HG03520 (cell line): ENCODE results near the gene SBK3.
"Not testable (repeated sequence)": the region's sequence is repeated elsewhere in the genome, so short reads cannot be mapped to it uniquely, and the experiment has no call there.

Experiments used
- ATAC-seq: cut with Tn5 transposase; IDR thresholded peaks from one replicate; pipeline ENCODE4 v1.9.1; 2021; ENCODE audit warnings: mild to moderate bottlenecking, moderate library complexity; ENCODE audit not compliant: unreplicated experiment

SBK3 gene

DNA sequence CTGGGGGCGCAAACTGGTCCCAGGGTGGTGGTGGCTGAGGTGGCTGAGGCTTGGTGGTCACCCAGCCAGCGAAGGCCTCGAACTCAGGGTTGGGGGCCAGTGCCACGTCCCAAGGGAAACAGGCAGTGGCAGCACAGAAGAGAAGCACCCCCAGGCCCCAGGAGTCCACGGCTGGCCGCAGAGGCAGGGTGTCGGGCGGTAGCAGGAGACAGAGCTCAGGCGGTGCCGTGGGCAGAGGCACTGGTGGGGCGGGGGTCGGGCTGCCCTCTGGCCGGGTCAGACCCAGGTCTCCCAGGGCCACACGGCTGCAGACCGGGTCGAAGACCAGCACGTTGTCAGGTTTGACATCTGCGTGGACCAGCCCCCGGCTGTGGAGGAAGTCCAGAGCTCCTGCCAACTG is 4.3 kb downstream of the SBK3 start:
- no peak for ATAC-seq

- no peak for ATAC-seq
These were observed 4.7 kb downstream of the SBK3 start for GRCh38 chr19:55540619-55541018.

DNA sequence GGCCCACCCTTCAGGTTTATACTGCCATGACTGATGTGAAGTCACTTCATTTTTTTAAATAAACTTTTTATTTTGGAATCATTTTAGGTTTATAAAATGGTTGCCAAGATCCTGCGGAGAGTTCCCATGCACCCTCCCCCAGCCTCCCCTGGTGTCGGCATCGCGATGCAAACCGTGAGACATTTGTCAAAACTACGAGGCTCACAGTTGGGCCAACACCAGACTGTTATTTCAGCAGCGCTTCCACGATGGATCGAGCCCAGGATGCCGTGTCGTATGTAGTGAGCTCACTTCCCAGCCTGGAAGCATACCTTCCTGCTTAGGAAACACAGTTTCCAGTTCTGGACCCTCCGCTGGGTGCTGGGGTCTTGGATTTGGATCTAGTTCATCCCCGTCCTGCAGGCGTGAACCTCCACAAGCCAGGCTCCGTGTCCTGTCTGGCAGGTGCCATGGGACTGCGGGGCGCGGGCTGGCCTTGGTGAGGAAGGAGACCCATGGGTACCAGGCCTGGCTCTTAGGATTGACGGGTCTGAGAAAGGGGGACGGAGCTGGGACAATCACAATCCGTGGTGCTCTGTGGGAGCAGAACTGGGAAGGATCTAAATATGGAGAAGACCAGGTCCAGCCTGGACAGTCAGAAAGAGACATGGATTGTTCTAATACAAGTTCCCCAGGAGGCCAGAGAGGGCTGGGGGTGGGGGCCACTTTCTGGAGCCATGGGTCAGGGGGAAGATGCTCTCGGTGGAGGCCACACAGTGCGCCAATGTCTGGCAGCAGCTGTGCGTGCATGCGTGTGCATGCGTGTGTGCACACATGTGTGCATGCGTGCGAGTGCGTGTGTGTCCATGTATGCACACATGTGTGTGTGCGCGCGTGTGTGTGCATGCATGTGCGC is 6.0 kb downstream of the SBK3 start:
- ATAC-seq: no peak

DNA sequence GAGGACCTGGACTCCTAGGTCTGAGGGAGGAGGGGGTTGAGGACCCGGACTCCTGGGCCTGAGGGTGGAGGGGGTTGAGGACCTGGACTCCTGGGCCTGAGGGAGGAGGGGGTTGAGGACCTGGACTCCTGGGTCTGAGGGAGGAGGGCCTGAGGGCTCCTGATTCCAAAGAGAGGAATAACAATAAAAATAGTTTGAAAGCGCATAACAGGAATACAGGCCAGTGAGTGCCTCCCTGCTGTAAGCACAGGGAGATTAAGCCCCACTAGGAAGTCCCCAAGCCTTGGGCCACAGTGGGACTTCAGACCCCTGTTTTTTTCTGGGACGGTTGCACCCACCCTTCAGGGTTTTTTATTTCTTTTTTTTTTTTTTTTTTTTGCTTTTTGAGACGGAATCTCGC is 7.2 kb downstream of the SBK3 start:
- ATAC-seq: no peak

GRCh38 chr19:55537741-55538111 is 7.6 kb downstream of the SBK3 start:
- no peak for ATAC-seq

GRCh38 chr19:55536951-55537740 is 8.2 kb downstream of the SBK3 start, which contains the start of gene SBK2:
Gene SBK2, minus strand, starts transcription at chr19:55537133. Its CDS starts 839 bp downstream, at chr19:55536294.
- no peak for ATAC-seq

DNA sequence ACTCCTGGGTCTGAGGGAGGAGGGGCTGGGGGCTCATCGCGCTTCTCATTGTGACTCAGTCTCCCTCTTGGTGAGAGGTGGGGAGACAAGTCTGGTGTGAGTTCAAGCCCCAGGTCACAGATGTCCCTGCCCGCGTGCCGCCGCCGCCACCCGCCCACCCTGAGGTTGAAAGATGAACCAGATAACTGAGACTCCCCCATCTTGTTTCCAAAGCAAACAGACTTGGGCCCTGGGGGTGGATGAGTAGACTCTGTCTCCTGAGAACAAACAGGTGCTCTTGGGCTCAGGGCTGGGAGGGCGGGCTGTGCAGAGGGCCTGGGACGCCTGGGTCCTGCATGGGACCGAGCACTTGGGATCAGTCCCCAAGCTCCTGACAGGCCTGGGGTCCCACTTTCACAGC is 9.0 kb downstream of the SBK3 start:
- no peak for ATAC-seq

- ATAC-seq: no peak
These were observed 9.4 kb downstream of the SBK3 start for GRCh38 chr19:55535965-55536350.

GRCh38 chr19:55535173-55535964 is 10.0 kb downstream of the SBK3 start:
- ATAC-seq: no peak

- ATAC-seq: not testable (repeated sequence)
These were observed 11.1 kb downstream of the SBK3 start for GRCh38 chr19:55534280-55534679.

DNA sequence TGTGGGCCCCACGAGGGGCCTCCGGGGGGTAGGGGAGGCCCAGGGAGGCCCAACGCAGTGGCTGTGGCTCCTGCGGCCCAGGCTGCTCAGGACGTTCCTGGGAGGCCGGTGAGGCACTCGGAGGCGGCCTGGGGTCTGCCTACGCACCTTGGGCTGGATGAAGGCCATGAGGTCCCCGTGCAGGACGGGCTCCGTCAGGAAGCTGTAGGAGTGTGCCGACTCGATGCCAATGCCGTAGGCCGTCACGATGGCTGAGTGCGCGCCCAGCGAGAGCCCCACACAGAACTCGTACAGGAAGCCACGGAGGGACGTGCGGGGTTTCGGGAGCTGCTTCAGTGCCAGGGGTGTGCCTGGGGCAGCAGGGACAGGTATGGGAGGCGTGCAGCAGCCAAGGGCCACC is 14.3 kb downstream of the SBK3 start:
- ATAC-seq: no peak

- ATAC-seq: no peak
These were observed 15.6 kb downstream of the SBK3 start for GRCh38 chr19:55529636-55530234.

GRCh38 chr19:55528030-55528803 is 17.1 kb downstream of the SBK3 start:
- ATAC-seq: no peak

- ATAC-seq: no peak
These were observed 17.9 kb downstream of the SBK3 start for GRCh38 chr19:55527197-55528029.

GRCh38 chr19:55526216-55527196 is 18.8 kb downstream of the SBK3 start:
- ATAC-seq: no peak

DNA sequence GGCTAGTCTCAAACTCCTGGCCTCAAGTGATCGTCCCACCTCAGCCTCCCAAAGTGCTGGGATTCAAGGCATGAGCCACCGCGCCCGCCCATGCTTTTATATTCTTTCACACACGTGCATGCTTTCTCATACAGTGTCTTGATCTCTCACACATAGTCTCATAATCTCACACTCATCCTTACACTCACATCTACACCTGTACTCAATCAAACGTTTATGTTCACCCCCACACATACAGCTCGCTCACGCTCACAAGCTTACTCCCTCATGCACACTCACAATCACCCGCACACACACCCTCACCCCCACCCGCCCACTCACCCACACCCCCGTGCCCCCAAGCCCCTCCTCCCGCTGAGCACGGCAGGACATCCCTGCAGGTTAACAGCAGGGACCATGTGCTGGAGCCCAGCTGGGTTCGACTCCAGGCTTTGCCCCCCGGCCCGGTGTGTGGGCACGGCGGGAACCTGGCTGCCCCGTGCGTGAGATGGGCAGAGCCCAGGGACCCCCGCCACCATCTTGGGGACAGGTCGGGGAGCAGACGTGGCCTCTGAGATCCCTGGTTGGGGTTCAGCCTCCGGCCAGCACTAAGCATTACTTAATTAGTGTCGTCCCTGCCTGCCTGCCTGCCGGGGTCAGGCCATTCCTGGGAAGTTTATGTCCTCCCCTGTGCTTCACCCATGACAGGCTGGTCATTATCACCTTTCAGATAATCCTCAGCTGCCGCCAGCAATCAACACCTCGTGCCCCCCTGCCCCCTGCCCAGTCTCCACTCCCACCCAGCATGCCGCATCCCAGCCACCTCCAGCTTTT is 19.8 kb downstream of the SBK3 start:
- no peak for ATAC-seq

GRCh38 chr19:55520691-55521292 is 24.6 kb downstream of the SBK3 start:
- no peak for ATAC-seq
